GM12892 (cell line): Measurements from ENCODE around the gene BPI. TPM values are rescaled to one million over a fixed set of nuclear protein-coding genes. Genes with fewer than 3 reads are reported as not detected.
"Not testable (repeated sequence)": the region's sequence is repeated elsewhere in the genome, so short reads cannot be mapped to it uniquely, and the experiment has no call there.

ENCODE experiments used
- DNase-seq: peaks from one replicate; pipeline ENCODE4 v3.0.0; 2011; ENCODE audit not compliant: insufficient read length
- FAIRE-seq: peaks from 2 replicates; lab custom pipeline; 2011; peaks lifted over from hg19 to GRCh38; lab: Jason Lieb, UNC
- POLR2A ChIP-seq: IDR thresholded peaks from 2 replicates; pipeline ENCODE4 v1.6.1; 2011; ENCODE audit warnings: low read depth, low read length, control low read depth
- POLR2AphosphoS5 ChIP-seq: IDR thresholded peaks from 2 replicates; pipeline ENCODE4 v1.6.1; 2011; ENCODE audit warnings: low read depth, low read length, control low read depth
- TAF1 ChIP-seq: IDR thresholded peaks from 2 replicates; pipeline ENCODE4 v1.6.1; 2011; ENCODE audit warnings: low read depth, mild to moderate bottlenecking, control low read depth, low read length, borderline replicate concordance
- polyA plus RNA-seq: library from polyadenylated mRNA; unstranded; fragments of >200 nt; gene quantifications from one replicate; pipeline ENCODE4 v1.2.1, GENCODE V29; 2012; ENCODE audit warnings: missing spikeins, inconsistent platforms; ENCODE audit not compliant: missing spikeins

BPI gene
- not detected for polyA plus RNA-seq

DNA sequence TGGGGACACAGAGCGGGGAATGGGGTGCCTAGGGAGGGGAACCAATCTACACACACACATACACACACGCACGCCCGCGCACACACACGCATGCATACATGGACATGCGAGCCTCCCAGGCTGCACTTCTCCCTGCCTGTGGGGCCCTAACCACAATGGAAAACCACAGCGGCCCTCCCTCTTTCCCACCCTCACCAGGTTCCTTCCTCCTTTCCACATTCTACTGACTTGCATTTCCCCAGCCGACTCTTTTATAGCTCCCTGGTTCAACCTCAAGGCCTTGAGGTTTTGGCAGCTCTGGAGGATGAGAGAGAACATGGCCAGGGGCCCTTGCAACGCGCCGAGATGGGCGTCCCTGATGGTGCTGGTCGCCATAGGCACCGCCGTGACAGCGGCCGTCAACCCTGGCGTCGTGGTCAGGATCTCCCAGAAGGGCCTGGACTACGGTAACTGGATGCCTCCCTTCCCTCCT lies at the start of gene BPI:
Gene BPI (plus strand): TSS at position 249 of the 472 bp plus-strand sequence. CDS start 68 bp downstream, at position 317.
- FAIRE-seq (no peak), DNase-seq (no peak)
- no peak for TF ChIP-seq TAF1

DNA sequence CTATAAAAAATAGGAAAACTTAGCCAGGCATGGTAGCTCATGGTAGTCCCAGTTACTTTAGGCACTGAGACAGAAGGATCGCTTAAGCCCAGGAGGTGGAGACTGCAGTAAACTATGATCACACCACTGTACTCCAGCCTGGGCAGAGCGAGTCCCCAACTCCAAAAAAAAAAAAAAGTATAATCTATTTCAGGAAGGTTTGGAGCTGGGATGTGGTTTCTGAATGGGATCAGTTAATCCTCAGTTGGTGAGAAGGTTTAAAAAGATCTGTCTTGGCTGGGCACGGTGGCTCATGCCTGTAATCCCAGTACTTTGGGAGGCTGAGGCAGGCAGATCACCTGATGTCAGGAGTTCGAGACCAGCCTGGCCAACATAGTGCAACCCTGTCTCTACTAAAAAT lies 49.3 kb upstream of the BPI start:
- not testable (repeated sequence) for DNase-seq, FAIRE-seq

DNA sequence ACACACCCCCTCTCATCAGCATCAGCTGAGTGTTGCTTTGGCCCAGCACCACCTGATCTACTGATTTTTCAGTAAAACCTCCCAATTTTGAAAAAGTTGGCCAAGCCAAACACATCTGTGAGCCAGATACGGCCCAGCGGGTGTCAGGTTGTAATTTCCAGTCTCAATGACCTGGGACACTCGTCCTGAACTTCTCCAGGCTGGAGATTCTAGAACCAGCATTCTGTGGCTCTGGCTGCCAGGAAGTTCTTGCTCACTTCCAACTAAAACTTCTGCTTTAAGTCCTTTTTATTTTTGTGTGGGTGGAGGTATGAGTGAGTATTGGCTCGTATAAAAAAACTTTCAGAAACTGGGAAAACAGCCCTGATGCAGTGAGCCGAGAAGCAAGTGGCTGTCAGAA lies 48.6 kb upstream of the BPI start:
- TF ChIP-seq POLR2A (no peak), TAF1 (no peak), POLR2AphosphoS5 (no peak)
- FAIRE-seq (no peak), DNase-seq (no peak)

DNA sequence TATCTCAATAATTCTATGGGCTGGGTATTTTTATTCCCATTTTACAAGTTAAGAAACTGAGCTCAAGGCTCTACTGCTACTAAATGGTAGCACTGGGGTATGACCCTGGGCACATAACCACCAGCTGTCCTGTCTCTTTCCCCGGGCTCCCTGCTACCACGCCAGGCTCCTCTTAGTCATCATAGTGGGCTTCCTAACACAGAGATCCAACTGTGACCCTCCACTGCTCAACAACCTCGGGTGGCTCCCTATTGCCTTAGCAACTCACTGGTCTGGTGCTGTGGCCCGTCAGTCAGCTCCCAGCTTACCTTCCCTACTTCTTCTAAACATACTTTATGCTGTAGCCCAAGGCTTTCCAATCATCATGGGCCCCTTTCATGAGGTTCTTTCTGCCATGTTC lies 47.9 kb upstream of the BPI start:
- TF ChIP-seq POLR2AphosphoS5 (no peak), POLR2A (no peak)
- no peak for DNase-seq
- no peak for FAIRE-seq

DNA sequence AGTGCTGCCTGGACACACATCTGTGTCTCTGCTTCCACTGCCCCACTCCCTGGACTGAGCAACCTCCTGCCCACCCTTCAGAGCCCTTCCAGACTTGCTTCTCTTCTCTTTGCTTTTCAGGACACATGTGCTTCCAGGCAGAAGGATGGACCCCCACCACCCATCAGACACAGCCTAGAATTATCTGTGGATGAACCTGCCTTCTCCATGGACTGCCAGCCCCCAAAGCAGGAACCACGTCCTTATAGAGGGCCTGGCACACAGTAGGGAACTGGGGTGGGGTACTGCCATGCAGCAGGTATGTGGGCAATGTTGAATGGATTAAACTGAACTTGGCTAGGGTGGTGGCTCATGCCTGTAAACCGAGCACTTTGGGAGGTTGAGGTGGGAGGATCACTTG lies 47.0 kb upstream of the BPI start:
- DNase-seq: no peak
- no peak for FAIRE-seq
- TF ChIP-seq TAF1: no peak
- TF ChIP-seq POLR2AphosphoS5: no peak
- TF ChIP-seq POLR2A: no peak

DNA sequence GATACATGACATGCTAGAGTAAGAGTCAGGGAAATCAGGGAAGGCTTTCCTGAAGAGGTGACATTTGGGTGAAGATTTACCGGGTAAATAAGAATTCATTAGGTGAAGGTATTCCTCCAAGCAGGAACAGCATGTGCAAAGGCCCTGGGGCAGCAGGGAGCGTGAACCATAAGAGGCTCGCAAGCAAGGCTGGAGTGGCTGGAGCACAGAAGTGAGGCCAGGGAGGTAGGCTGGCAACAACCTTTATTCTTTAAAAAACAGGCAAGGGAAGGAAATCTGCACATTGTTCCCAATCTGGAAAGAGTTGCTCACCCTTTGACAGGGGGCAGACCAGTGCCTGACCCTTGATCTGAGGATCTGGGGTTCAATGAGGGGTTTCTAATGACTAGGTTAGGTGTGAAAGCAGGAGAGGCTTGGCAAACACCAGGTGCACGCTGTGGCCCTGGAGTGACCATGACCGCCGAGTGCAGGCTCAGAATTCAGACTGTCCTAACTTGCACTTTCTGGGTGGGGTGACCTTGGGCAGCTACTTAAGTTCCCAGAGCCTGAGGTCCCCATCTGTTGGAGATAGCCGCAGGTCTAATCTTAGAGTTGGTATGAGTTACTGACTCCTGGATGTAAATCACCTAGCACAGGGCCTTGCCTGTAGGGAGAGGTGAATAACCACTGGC lies 45.3 kb upstream of the BPI start:
- DNase-seq (no peak), FAIRE-seq (no peak)
- TF ChIP-seq POLR2AphosphoS5: no peak
- no peak for TF ChIP-seq POLR2A
- TF ChIP-seq TAF1: no peak

DNA sequence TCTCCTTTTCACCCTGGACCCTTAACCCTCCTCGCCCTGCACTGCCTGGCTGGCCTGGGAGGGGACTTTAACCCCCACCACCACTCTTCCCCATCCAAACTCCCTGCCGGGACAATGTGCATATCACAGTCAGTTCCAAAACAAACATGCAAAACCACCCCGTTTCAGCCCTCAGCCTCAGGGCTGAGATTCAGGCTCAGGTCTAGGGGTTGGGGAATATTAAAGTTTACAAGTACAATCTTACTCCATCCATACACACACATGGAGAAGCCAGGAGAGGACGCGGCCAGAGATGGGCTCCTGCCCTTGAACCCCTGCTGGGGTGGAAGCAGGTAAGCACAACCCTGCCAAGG lies 44.0 kb upstream of the BPI start:
- DNase-seq (no peak), FAIRE-seq (no peak)
- TF ChIP-seq POLR2A: no peak
- no peak for TF ChIP-seq POLR2AphosphoS5
- TF ChIP-seq TAF1: no peak

DNA sequence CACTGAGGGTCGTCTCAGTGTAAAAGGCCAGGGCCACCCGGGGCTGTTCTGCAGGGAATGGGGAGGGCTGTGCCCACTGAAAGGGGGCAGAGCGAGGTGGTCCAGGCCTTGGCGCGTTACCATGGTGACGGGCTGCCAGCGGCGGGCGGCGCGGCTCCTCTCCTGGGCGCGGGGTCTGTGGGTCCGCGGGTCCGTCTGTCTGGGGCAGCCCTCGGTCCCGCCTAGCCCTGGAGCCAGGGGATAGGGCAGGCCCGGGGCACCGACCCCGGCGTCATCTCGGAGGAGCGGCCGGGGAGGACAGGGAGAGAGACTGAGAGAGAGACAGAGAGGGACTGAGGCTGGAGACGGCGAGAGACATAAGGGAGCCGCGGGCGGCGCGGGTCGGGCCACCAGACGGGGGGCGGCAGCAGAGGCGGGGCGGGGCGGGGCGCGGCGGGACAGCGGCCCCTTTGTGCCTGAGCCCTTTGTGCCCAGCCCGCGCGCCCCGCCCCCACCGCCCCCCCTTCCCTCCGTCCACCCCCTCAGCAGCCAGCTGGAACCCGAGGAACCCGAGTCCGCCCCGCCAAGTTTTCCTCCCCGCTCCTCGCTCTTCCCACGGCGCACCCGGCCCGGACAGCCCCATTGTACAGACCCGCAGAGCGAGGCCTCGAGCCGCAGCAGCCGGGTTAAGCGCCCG lies 43.4 kb upstream of the BPI start, which contains the start of gene KIAA1755:
Gene KIAA1755 (minus strand): TSS at position 358 of the 676 bp plus-strand sequence. CDS start 235 bp downstream, at position 123.
- no peak for DNase-seq
- TF ChIP-seq POLR2AphosphoS5 (no peak), POLR2A (no peak), TAF1 (no peak)
- no peak for FAIRE-seq

DNA sequence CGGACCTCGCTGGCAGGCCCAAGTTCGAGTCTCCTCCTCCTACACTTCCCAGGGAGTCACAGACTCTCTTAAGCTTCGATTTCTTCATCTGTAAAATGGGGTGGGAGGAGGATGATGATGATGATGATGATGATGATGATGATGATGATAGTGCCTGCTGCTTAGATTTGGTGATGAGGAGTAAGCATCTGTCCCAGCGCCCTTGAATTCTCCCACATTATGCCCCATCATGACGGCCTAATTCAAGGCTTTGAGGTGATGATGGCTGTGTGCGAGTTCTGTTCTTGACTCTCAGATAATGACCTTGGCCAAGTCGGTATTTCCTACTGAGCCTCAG lies 42.9 kb upstream of the BPI start:
- no peak for TF ChIP-seq POLR2AphosphoS5
- no peak for TF ChIP-seq TAF1
- no peak for TF ChIP-seq POLR2A
- FAIRE-seq: no peak

DNA sequence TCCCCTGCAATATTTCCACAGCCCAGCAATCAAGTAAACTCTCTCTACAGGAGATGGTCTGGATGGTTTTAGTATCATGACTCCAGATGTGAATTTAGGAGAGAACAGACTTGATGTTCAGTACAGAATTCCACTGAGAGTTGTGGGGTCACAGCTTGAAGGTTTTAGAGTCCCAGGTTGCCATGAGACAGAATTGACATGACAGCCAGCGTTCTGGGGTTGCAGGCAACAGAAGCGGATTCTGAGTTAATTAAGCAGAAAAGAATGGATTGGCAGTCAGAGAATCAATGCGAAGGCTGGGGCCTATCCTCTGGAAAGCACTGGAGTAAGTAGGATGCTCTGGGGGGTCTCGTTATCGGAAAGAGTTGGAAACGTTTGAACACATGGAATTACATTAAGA lies 41.0 kb upstream of the BPI start:
- DNase-seq (no peak), FAIRE-seq (no peak)
- TF ChIP-seq POLR2A: no peak
- no peak for TF ChIP-seq TAF1
- no peak for TF ChIP-seq POLR2AphosphoS5

More for the DNA sequence above, 42.9 kb upstream of the BPI start:
- no peak for DNase-seq

DNA sequence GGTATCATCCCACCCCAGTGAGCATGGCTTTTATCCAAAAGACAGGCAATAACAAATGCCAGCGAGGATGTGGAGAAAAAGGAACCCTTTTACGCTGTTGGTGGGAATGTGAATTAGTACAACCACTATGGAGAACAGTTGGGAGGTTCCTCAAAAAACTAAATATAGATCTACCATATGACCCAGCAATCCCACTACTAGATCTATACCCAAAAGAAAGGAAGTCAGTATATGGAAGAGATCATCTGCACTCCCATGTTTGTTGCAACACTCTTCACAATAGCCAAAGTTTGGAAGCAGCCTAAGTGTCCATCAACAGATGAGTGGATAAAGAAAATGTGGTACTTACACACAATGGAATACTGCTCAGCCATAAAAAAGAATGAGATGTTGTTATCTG lies 37.5 kb upstream of the BPI start:
- no peak for FAIRE-seq
- TF ChIP-seq TAF1 (no peak), POLR2A (no peak), POLR2AphosphoS5 (no peak)
- DNase-seq: no peak

DNA sequence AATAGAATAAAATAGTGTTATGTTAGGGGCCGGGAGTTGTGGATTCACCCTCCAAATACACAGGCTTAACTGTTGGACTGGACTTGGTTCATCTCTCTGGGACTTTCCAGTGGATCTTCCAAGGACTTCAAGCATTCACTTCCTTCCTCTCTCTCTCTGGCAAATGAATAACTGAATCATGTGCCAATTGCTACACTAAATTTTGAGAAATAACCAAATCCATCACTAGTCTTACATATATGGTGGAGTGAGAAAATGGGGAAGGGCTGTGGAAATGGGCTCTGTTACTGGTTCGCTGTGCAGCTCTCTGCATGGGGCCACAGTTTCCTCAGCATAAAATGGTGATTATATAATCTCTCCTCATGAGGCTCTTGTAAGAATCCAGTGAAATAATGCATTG lies 36.7 kb upstream of the BPI start:
- DNase-seq (no peak), FAIRE-seq (no peak)
- TF ChIP-seq POLR2A: no peak
- TF ChIP-seq TAF1: no peak
